ENCODE results near the gene PSME1. TPM values are rescaled to one million over a fixed set of nuclear protein-coding genes. Genes with fewer than 3 reads are reported as not detected.

The PSME1 gene
- total and polyA plus RNA-seq, 2 of the 13 experiments (the other 11 are each of a cell fraction or from before 2014, with no cell fraction given), result 159 to 608 TPM

DNA sequence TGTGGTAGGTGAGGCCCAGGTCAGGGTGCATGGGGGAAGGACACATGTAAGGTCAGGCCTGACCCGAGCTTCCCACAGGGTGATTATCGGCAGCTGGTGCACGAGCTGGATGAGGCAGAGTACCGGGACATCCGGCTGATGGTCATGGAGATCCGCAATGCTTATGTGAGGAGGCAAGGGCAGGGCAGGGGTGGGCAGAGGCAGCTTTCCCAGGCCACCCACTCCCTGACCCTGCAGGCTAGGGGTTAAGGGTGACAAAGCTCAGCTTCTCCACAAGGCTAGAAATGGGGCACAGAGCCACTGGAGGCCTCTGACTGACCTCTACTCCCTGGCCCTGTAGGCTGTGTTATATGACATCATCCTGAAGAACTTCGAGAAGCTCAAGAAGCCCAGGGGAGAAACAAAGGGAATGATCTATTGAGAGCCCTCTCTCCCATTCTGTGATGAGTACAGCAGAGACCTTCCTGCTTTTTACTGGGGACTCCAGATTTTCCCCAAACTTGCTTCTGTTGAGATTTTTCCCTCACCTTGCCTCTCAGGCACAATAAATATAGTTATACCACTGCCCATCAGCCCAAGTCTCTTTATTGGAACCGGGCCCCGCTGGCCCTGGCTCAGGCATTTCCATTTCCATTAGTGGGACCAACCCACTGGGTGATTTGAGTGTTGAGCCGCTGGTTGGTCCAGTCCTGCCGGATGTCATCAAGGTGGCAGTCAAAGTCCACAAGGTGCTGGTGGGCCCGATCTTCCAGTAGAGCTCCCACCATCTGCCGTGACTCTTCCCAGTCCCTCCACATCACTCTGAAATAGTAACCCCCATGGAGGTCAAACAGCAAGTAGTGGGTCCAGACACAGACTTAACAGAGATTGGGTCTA is 2.6 kb downstream of the PSME1 start (continued):
- TF ChIP-seq ZNF296 (CRISPR knock-in tag; conservative IDR thresholded peaks at IDR 0.05) (no peak), ZNF746 (CRISPR knock-in tag; IDR thresholded peaks at IDR 0.05) (no peak), ZBTB8A (CRISPR knock-in tag; IDR thresholded peaks at IDR 0.05; ENCODE audit: borderline replicate concordance, low read depth) (no peak), RFXANK (CRISPR knock-in tag; IDR thresholded peaks at IDR 0.05) (no peak), ZSCAN31 (CRISPR knock-in tag; IDR thresholded peaks at IDR 0.05; ENCODE audit: low read depth) (no peak), KDM3A (CRISPR knock-in tag; IDR thresholded peaks at IDR 0.05; ENCODE audit: low read depth) (0 out of 2 replicates have a peak, but pooled peaks have one; percentile 51), ZSCAN25 (CRISPR knock-in tag; IDR thresholded peaks at IDR 0.05) (peak; percentile 82), PITX1 (CRISPR knock-in tag; IDR thresholded peaks at IDR 0.05) (no peak; the same call in 1 of the 2 replicates), GZF1 (CRISPR knock-in tag; IDR thresholded peaks at IDR 0.05) (no peak), KAT8 (CRISPR knock-in tag; IDR thresholded peaks at IDR 0.05) (no peak), ZFP1 (CRISPR knock-in tag; IDR thresholded peaks at IDR 0.05) (no peak), ZNF672 (CRISPR knock-in tag; IDR thresholded peaks at IDR 0.05) (no peak), ZNF33B (CRISPR knock-in tag; IDR thresholded peaks at IDR 0.05) (0 out of 2 replicates have a peak, but pooled peaks have one; percentile 35)
- TF ChIP-seq, protein P1, sequence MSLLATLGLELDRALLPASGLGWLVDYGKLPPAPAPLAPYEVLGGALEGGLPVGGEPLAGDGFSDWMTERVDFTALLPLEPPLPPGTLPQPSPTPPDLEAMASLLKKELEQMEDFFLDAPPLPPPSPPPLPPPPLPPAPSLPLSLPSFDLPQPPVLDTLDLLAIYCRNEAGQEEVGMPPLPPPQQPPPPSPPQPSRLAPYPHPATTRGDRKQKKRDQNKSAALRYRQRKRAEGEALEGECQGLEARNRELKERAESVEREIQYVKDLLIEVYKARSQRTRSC (CRISPR knock-in tag; IDR thresholded peaks at IDR 0.05; ENCODE audit: low read depth), result 0 out of 2 replicates have a peak, but pooled peaks have one; percentile 60
- TF ChIP-seq, protein P2, sequence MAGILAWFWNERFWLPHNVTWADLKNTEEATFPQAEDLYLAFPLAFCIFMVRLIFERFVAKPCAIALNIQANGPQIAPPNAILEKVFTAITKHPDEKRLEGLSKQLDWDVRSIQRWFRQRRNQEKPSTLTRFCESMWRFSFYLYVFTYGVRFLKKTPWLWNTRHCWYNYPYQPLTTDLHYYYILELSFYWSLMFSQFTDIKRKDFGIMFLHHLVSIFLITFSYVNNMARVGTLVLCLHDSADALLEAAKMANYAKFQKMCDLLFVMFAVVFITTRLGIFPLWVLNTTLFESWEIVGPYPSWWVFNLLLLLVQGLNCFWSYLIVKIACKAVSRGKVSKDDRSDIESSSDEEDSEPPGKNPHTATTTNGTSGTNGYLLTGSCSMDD (CRISPR knock-in tag; IDR thresholded peaks at IDR 0.05), result no peak
- TF ChIP-seq, protein P3, sequence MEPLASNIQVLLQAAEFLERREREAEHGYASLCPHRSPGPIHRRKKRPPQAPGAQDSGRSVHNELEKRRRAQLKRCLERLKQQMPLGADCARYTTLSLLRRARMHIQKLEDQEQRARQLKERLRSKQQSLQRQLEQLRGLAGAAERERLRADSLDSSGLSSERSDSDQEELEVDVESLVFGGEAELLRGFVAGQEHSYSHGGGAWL (CRISPR knock-in tag; IDR thresholded peaks at IDR 0.05), result no peak
- TF ChIP-seq, protein P4, sequence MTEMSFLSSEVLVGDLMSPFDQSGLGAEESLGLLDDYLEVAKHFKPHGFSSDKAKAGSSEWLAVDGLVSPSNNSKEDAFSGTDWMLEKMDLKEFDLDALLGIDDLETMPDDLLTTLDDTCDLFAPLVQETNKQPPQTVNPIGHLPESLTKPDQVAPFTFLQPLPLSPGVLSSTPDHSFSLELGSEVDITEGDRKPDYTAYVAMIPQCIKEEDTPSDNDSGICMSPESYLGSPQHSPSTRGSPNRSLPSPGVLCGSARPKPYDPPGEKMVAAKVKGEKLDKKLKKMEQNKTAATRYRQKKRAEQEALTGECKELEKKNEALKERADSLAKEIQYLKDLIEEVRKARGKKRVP (CRISPR knock-in tag; IDR thresholded peaks at IDR 0.05), result no peak
- TF ChIP-seq, protein P5, sequence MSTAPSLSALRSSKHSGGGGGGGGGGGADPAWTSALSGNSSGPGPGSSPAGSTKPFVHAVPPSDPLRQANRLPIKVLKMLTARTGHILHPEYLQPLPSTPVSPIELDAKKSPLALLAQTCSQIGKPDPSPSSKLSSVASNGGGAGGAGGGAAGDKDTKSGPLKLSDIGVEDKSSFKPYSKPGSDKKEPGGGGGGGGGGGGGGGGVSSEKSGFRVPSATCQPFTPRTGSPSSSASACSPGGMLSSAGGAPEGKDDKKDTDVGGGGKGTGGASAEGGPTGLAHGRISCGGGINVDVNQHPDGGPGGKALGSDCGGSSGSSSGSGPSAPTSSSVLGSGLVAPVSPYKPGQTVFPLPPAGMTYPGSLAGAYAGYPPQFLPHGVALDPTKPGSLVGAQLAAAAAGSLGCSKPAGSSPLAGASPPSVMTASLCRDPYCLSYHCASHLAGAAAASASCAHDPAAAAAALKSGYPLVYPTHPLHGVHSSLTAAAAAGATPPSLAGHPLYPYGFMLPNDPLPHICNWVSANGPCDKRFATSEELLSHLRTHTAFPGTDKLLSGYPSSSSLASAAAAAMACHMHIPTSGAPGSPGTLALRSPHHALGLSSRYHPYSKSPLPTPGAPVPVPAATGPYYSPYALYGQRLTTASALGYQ (CRISPR knock-in tag; IDR thresholded peaks at IDR 0.05), result no peak
- TF ChIP-seq, protein P6, sequence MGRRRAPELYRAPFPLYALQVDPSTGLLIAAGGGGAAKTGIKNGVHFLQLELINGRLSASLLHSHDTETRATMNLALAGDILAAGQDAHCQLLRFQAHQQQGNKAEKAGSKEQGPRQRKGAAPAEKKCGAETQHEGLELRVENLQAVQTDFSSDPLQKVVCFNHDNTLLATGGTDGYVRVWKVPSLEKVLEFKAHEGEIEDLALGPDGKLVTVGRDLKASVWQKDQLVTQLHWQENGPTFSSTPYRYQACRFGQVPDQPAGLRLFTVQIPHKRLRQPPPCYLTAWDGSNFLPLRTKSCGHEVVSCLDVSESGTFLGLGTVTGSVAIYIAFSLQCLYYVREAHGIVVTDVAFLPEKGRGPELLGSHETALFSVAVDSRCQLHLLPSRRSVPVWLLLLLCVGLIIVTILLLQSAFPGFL (CRISPR knock-in tag; IDR thresholded peaks at IDR 0.05), result no peak
- TF ChIP-seq, protein P7, sequence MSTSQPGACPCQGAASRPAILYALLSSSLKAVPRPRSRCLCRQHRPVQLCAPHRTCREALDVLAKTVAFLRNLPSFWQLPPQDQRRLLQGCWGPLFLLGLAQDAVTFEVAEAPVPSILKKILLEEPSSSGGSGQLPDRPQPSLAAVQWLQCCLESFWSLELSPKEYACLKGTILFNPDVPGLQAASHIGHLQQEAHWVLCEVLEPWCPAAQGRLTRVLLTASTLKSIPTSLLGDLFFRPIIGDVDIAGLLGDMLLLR (CRISPR knock-in tag; IDR thresholded peaks at IDR 0.05), result 0 out of 2 replicates have a peak, but pooled peaks have one; percentile 55
- TF ChIP-seq, protein P8, sequence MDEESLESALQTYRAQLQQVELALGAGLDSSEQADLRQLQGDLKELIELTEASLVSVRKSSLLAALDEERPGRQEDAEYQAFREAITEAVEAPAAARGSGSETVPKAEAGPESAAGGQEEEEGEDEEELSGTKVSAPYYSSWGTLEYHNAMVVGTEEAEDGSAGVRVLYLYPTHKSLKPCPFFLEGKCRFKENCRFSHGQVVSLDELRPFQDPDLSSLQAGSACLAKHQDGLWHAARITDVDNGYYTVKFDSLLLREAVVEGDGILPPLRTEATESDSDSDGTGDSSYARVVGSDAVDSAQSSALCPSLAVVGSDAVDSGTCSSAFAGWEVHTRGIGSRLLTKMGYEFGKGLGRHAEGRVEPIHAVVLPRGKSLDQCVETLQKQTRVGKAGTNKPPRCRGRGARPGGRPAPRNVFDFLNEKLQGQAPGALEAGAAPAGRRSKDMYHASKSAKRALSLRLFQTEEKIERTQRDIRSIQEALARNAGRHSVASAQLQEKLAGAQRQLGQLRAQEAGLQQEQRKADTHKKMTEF (CRISPR knock-in tag; IDR thresholded peaks at IDR 0.05), result peak; percentile 57; the same call in 1 of the 2 replicates

All from HepG2 (cell line).